Stimulated activated CD8-positive, alpha-beta memory T cell treated with anti-CD3 and anti-CD28 coated beads, Interleukin-15, amount 100 ng/mL, for 24 hours (primary cell): ENCODE data around the gene PLBD2.

Experiments used
- DNase-seq: peaks from one replicate; pipeline ENCODE4 v3.0.0-alpha.2; 2020; ENCODE audit warnings: low read depth

Gene PLBD2

GRCh38 chr12:113420996-113421595 is 62.7 kb downstream of the PLBD2 start:
- DNase-seq, result no peak

GRCh38 chr12:113422030-113422885 is 63.9 kb downstream of the PLBD2 start, which contains the start of gene SDSL:
SDSL (plus strand) TSS chr12:113422380; CDS start chr12:113427983, 5,603 bp downstream.
- DNase-seq, result no peak

- DNase-seq, result no peak
These were observed 64.7 kb downstream of the PLBD2 start for GRCh38 chr12:113422886-113423669.

- no peak for DNase-seq
These were observed 66.1 kb downstream of the PLBD2 start for GRCh38 chr12:113424456-113424855.

GRCh38 chr12:113424915-113425823 is 66.8 kb downstream of the PLBD2 start:
- DNase-seq, result peak; percentile 32

GRCh38 chr12:113425960-113426453 is 67.6 kb downstream of the PLBD2 start:
- no peak for DNase-seq

GRCh38 chr12:113427882-113428281 is 69.5 kb downstream of the PLBD2 start:
- no peak for DNase-seq

GRCh38 chr12:113428482-113428881 is 70.1 kb downstream of the PLBD2 start:
- no peak for DNase-seq

GRCh38 chr12:113432986-113433385 is 74.6 kb downstream of the PLBD2 start:
- no peak for DNase-seq

- no peak for DNase-seq
These were observed 77.0 kb downstream of the PLBD2 start for GRCh38 chr12:113435367-113435766.

GRCh38 chr12:113436586-113436985 is 78.2 kb downstream of the PLBD2 start:
- DNase-seq, result no peak

- no peak for DNase-seq
These were observed 78.8 kb downstream of the PLBD2 start for GRCh38 chr12:113436993-113437728.

- no peak for DNase-seq
These were observed 79.3 kb downstream of the PLBD2 start for GRCh38 chr12:113437729-113438100.

GRCh38 chr12:113438523-113439300 is 80.3 kb downstream of the PLBD2 start:
- no peak for DNase-seq

GRCh38 chr12:113439301-113439597 is 80.9 kb downstream of the PLBD2 start:
- no peak for DNase-seq

- DNase-seq, result no peak
These were observed 81.2 kb downstream of the PLBD2 start for GRCh38 chr12:113439606-113440030.

GRCh38 chr12:113440336-113440735 is 81.9 kb downstream of the PLBD2 start:
- no peak for DNase-seq
